Measurements from ENCODE around the gene APMAP.

APMAP gene

DNA sequence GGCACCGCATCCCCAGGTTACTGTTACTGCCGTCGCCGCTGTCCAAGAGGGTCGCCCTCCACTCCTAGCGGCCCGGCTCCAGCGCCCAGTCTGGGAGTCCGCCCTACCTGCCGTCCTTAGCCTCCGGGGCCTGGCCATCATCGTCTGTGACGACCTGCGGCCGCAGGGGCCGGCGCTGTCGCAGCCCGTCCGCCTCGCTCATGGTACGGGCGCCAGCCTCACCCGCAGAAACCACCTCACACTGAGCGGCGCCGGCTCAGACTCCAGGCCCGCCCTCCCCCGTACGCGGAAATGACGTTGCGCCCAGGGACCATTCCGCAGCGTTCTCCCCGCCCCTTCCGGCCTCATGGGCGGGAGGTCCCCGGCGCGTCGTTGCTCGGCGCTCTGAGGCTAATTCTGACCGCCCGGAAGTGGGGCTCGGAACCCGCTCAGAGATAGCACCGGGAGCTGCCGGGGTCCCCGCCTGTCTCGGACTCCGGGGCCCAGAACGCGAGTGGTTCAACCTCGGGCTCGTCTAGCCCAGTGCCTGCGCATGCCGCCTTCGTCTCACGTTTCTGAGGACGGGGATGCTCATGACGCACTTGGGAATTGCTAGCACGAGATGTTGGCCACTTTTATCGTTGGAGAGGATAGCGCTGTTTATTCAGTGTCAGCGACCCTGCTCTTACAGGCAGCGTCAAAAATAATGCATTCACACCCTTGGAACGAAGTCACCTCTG is at the start of gene APMAP:
Gene APMAP (minus strand): TSS at position 265 of the 719 bp plus-strand sequence. CDS start 63 bp downstream, at position 202.
- Histone ChIP-seq H3K4me2 (peak within 1 kb of the TSS; percentile 82), H2AFZ (ENCODE audit: low read depth) (peak within 1 kb of the TSS; percentile 76), H4K20me1 (ENCODE audit: insufficient read depth) (no peaks in the 10 kb centered on the region), H3K27me3 (ENCODE audit: insufficient read depth, low read depth) (no peaks in the 10 kb centered on the region), H3K9ac (peak within 1 kb of the TSS; percentile 69), H3K27ac (peak within 1 kb of the TSS; percentile 51), H3K4me3 (IDR thresholded peaks at IDR 0.05; ENCODE audit: insufficient read depth, low read depth, low read length) (no peak within 1 kb of the TSS), H3K79me2 (ENCODE audit: insufficient read depth, low read depth) (no peaks in the 10 kb centered on the region; the same call in 1 of the 2 replicates), H3K4me1 (ENCODE audit: low read depth, poor library complexity, severe bottlenecking) (peaks cover 25% of the 10 kb centered on the region), H3K36me3 (ENCODE audit: insufficient read depth) (no peaks in the 10 kb centered on the region)
- TF ChIP-seq CTCF (conservative IDR thresholded peaks at IDR 0.05; ENCODE audit: low read depth, low read length): no peak

DNA sequence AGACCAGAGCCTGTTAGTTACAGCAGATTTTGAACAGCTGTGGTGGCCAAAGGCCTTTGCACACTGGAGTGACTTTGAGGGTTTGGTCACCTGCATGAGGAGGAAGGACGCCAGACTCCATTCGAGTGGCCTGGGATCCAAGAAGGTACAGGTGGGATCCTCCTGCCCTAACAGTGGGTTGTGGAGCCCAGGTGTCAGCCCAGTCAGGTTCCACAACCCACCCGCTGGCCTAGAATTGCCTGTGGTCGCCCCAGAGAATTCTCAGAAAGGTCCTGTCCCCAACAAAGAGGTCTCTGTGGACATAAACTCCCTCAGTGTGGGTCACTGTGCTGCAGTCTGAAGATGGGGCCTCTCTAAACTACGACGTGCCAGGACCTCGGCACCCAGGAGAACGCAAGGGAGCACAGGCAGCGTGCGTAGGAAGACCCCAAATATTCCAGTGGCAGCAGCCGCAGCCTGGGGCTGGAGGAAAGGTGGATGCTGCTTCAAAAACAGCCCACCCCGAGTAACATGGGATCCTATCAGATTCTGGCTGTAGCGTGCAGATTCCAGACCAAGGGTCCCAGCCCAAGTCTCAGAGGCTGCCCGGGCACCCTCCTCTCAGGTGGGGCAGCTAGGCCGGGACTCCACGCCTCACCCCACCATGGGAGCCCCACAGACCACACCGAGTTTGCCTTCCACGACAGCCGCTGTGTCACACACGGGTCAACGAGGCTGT is 49.4 kb upstream of the APMAP start:
- Histone ChIP-seq H3K27me3 (ENCODE audit: insufficient read depth, low read depth) (no peaks in the 10 kb centered on the region), H2AFZ (ENCODE audit: low read depth) (no peak overlapping the region), H3K4me3 (IDR thresholded peaks at IDR 0.05; ENCODE audit: insufficient read depth, low read depth, low read length) (no peak overlapping the region), H3K4me1 (ENCODE audit: low read depth, poor library complexity, severe bottlenecking) (no peaks in the 10 kb centered on the region), H3K4me2 (no peak overlapping the region), H3K79me2 (ENCODE audit: insufficient read depth, low read depth) (no peaks in the 10 kb centered on the region), H4K20me1 (ENCODE audit: insufficient read depth) (no peaks in the 10 kb centered on the region), H3K27ac (no peak overlapping the region), H3K36me3 (ENCODE audit: insufficient read depth) (no peaks in the 10 kb centered on the region), H3K9ac (no peak overlapping the region)
- TF ChIP-seq CTCF (conservative IDR thresholded peaks at IDR 0.05; ENCODE audit: low read depth, low read length): no peak

GRCh38 chr20:25040438-25040831 is 47.9 kb upstream of the APMAP start:
- Histone ChIP-seq H3K4me2 (no peak overlapping the region), H3K27ac (no peak overlapping the region), H3K79me2 (ENCODE audit: insufficient read depth, low read depth) (no peaks in the 10 kb centered on the region), H3K9ac (no peak overlapping the region), H3K27me3 (ENCODE audit: insufficient read depth, low read depth) (no peaks in the 10 kb centered on the region), H3K4me3 (IDR thresholded peaks at IDR 0.05; ENCODE audit: insufficient read depth, low read depth, low read length) (no peak overlapping the region), H2AFZ (ENCODE audit: low read depth) (no peak overlapping the region), H3K4me1 (ENCODE audit: low read depth, poor library complexity, severe bottlenecking) (no peaks in the 10 kb centered on the region), H4K20me1 (ENCODE audit: insufficient read depth) (no peaks in the 10 kb centered on the region), H3K36me3 (ENCODE audit: insufficient read depth) (no peaks in the 10 kb centered on the region)
- TF ChIP-seq CTCF (conservative IDR thresholded peaks at IDR 0.05; ENCODE audit: low read depth, low read length): no peak

DNA sequence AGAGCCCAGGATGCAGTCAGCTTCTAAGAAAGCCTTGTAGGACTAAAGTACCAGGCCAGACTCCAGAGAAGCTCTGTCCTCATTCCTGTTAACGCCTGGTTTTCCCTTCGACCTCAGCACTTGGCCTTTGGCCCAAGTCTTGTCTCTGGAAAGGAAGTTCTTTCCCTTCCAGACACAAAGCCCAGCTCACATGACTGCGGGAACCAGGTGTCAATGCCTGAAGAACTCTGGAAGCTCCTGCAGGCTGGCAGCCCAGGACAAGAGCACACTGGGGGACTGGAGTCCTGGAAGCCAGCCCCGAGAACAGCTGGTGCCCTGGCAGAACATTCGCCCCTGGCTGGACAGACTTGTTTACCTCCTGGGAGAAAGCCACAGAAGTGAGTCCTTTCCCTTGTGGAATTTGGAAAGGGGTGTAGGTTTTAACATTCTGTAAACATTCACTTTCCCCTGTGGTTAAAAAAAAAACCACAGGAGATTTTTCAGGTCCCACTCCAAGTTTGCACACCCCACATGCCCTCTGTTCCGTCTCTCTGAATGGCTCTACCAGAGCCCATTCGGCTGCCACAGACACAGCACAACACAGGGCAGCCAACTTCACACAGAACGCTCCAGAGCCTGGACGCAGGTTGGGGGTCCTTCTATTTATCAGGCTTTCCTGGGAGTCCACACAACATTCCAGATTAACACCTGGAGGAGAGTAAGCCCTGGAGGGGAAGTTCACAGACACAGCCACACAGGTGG is 47.3 kb upstream of the APMAP start:
- no peak overlapping the region for H3K27ac ChIP-seq
- no peak for TF ChIP-seq CTCF (conservative IDR thresholded peaks at IDR 0.05; ENCODE audit: low read depth, low read length)
- H3K79me2 ChIP-seq (ENCODE audit: insufficient read depth, low read depth): no peaks in the 10 kb centered on the region
- no peak overlapping the region for H2AFZ ChIP-seq (ENCODE audit: low read depth)
- no peak overlapping the region for H3K4me3 ChIP-seq (IDR thresholded peaks at IDR 0.05; ENCODE audit: insufficient read depth, low read depth, low read length)
- H3K9ac ChIP-seq: no peak overlapping the region
- H3K27me3 ChIP-seq (ENCODE audit: insufficient read depth, low read depth): no peaks in the 10 kb centered on the region
- H3K4me2 ChIP-seq: no peak overlapping the region
- no peaks in the 10 kb centered on the region for H3K36me3 ChIP-seq (ENCODE audit: insufficient read depth)
- no peaks in the 10 kb centered on the region for H3K4me1 ChIP-seq (ENCODE audit: low read depth, poor library complexity, severe bottlenecking)
- H4K20me1 ChIP-seq (ENCODE audit: insufficient read depth): no peaks in the 10 kb centered on the region

Data from KMS-11 (cell line).